Liver (tissue), 9 donors: Measurements from ENCODE around the gene NOC4L. TPM values are rescaled to one million over a fixed set of nuclear protein-coding genes. Genes with fewer than 3 reads are reported as not detected.

ENCODE experiments used
- DNase-seq: peaks from one replicate; pipeline ENCODE4 v3.0.0-alpha.2; 2017; ENCODE audit warnings: low spot score
- H3K27ac ChIP-seq, 2 donors: one replicate each; pipeline ENCODE4 v1.7.0; 2013; ENCODE audit warnings: inconsistent platforms in 2 of 2, low read length in 2 of 2, control low read depth in 1 of 2, low read depth in 1 of 2, mild to moderate bottlenecking in 1 of 2
- H3K27me3 ChIP-seq, 4 donors: one replicate each; pipeline versions ENCODE4 v1.6.1 to v1.7.0; 2013; ENCODE audit warnings: low read length in 3 of 4, inconsistent platforms in 1 of 4, mild to moderate bottlenecking in 1 of 4, moderate library complexity in 1 of 4; ENCODE audit not compliant: control insufficient read depth in 4 of 4, insufficient read depth in 4 of 4
- H3K36me3 ChIP-seq, 4 donors: one replicate each; pipeline versions ENCODE4 v1.6.1 to v1.7.0; 2013; ENCODE audit warnings: low read length in 3 of 4, mild to moderate bottlenecking in 3 of 4, low read depth in 1 of 4, moderate library complexity in 1 of 4; ENCODE audit not compliant: control insufficient read depth in 4 of 4, insufficient read depth in 3 of 4
- H3K4me1 ChIP-seq, 4 donors: one replicate each; pipeline versions ENCODE4 v1.6.1 to v1.7.0; 2013; ENCODE audit warnings: low read length in 3 of 4, mild to moderate bottlenecking in 3 of 4, moderate library complexity in 1 of 4; ENCODE audit not compliant: control insufficient read depth in 4 of 4, insufficient read depth in 4 of 4
- H3K4me3 ChIP-seq, 3 donors: one replicate each; pipeline versions ENCODE4 v1.6.1 to v1.7.0; 2013; ENCODE audit warnings: low read length in 3 of 3, control low read depth in 1 of 3, low read depth in 1 of 3, mild to moderate bottlenecking in 1 of 3
- H3K9ac ChIP-seq, 2 donors: one replicate each; pipeline ENCODE4 v1.7.0; 2013; ENCODE audit warnings: low read length in 2 of 2, mild to moderate bottlenecking in 2 of 2, moderate library complexity in 2 of 2, control low read depth in 1 of 2, low read depth in 1 of 2
- H3K9me3 ChIP-seq, 4 donors: one replicate each; pipeline versions ENCODE4 v1.6.1 to v1.7.0; 2013; ENCODE audit warnings: low read length in 3 of 4; ENCODE audit not compliant: control insufficient read depth in 4 of 4
- FOXA1 ChIP-seq: IDR thresholded peaks from 2 replicates; pipeline ENCODE4 v1.6.1; 2016; ENCODE audit warnings: antibody characterized with exemption
- GABPA ChIP-seq, 2 donors: IDR thresholded peaks in 1 of 2; conservative IDR thresholded peaks in 1 of 2; 2 replicates each; pipeline ENCODE4 v1.6.1; 2016; ENCODE audit warnings: antibody characterized with exemption in 2 of 2, mild to moderate bottlenecking in 1 of 2, moderate library complexity in 1 of 2
- HNF4A ChIP-seq, 2 donors: conservative IDR thresholded peaks; 2 replicates each; pipeline ENCODE4 v1.6.1; 2016; ENCODE audit warnings: antibody characterized with exemption in 2 of 2, mild to moderate bottlenecking in 2 of 2
- RAD21 ChIP-seq, 2 donors: IDR thresholded peaks; 2 replicates each; pipeline ENCODE4 v1.6.1; 2016; ENCODE audit warnings: antibody characterized with exemption in 2 of 2, mild to moderate bottlenecking in 2 of 2
- YY1 ChIP-seq: IDR thresholded peaks from 2 replicates; pipeline ENCODE4 v1.6.1; 2016; ENCODE audit warnings: antibody characterized with exemption, mild to moderate bottlenecking
- WGBS: extraction: QIAGEN DNeasy Blood & Tissue Kit; methylation state at CpG from one replicate; pipeline ENCODE4 v1.1.7; 2013; 5-methylcytosine and 5-hydroxymethylcytosine counted together
- polyA plus RNA-seq, 2 donors: library from polyadenylated mRNA; stranded (reverse) in 1 of 2; unstranded in 1 of 2; fragments of 200-250 nt in 1 of 2; fragments of >200 nt in 1 of 2; fragmentation: Nextera tagmentation in 1 of 2; extraction: Ambion mirVana in 1 of 2; gene quantifications; one replicate each; pipeline versions ENCODE4 v1.2.1 to v1.2.3, GENCODE V29; 2013 to 2015
- total RNA-seq, 2 donors: library from RNA; depleted of rRNA; stranded (reverse); fragments of >200 nt; gene quantifications; one replicate each; pipeline ENCODE4 v1.2.3, GENCODE V29; 2014
- TF ChIP-seq, protein P1 (sequence below): IDR thresholded peaks from 2 replicates; pipeline ENCODE4 v1.6.1; 2016; ENCODE audit warnings: antibody characterized with exemption, mild to moderate bottlenecking
- TF ChIP-seq, protein P2 (sequence below): fragments of 150-350 bp; IDR thresholded peaks from 2 replicates; pipeline ENCODE4 v1.5.1; 2017; ENCODE audit warnings: improper control_type of control experiment, low read depth, low read length; ENCODE audit not compliant: missing input control
- TF ChIP-seq, protein P3 (sequence below): IDR thresholded peaks from 2 replicates; pipeline ENCODE4 v1.6.1; 2016; ENCODE audit warnings: antibody characterized with exemption
- donor health status: healthy.
- donor health status: healthy.
- donor health status: healthy.
- donor health status: healthy.
- donor health status: healthy.

The NOC4L gene
- total and polyA plus RNA-seq, 4 donors, result 6.4 to 11.6 (median 8.4) TPM

DNA sequence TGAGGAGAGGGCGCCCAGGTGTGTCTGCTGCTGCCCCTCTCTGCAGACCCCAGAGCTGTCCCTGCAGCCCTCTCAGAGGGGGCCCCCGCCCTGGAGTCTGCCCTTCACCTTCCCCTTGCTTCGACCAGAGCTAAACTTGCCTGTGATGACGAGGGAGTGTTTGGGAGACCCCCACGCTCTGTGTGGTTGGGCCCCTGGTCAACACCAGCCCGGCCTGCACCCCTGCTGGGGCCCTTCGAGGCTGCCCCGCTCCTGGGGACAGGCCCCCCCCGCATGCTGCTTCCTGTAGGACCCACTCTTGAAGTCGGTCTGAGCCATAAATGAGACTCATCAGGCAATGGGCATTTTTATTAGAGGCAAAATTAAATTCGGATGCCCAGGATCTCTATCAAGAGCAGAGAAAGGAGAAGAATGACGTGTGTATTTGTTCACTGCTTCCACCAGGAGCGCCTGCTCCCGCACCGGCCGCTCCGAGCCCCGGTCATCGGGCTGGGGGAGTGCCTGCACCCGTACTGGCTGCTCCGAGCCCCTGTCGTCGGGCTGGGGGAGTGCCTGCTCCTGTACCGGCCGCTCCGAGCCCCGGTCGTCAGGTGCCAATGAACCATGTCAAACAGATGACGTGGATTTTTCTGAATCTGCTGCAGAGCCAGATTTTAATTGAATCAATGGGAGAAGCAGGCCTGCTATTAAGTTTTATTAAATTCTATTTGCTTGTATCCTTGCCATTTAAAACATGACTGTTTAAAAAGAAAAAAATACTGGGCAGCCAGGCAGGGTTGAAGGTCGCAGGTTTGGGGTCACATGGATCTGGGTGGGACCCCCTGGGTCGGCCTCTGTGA, 47.7 kb downstream of the NOC4L start:
- Histone ChIP-seq H3K27me3 (no peaks in the 10 kb centered on the region), H3K9ac (no peak overlapping the region), H3K36me3 (no peaks in the 10 kb centered on the region), H3K9me3 (peaks cover 0 to 9% (median 7%) of the 10 kb centered on the region in 4 donors), H3K4me3 (no peak overlapping the region), H3K27ac (no peak overlapping the region), H3K4me1 (peaks cover 7 to 16% (median 7%) of the 10 kb centered on the region in 4 donors)
- no peak for TF ChIP-seq GABPA (IDR thresholded peaks at IDR 0.05 in 1 of 2, conservative IDR thresholded peaks at IDR 0.05 in 1 of 2)
- no peak for TF ChIP-seq FOXA1
- TF ChIP-seq, protein P1, sequence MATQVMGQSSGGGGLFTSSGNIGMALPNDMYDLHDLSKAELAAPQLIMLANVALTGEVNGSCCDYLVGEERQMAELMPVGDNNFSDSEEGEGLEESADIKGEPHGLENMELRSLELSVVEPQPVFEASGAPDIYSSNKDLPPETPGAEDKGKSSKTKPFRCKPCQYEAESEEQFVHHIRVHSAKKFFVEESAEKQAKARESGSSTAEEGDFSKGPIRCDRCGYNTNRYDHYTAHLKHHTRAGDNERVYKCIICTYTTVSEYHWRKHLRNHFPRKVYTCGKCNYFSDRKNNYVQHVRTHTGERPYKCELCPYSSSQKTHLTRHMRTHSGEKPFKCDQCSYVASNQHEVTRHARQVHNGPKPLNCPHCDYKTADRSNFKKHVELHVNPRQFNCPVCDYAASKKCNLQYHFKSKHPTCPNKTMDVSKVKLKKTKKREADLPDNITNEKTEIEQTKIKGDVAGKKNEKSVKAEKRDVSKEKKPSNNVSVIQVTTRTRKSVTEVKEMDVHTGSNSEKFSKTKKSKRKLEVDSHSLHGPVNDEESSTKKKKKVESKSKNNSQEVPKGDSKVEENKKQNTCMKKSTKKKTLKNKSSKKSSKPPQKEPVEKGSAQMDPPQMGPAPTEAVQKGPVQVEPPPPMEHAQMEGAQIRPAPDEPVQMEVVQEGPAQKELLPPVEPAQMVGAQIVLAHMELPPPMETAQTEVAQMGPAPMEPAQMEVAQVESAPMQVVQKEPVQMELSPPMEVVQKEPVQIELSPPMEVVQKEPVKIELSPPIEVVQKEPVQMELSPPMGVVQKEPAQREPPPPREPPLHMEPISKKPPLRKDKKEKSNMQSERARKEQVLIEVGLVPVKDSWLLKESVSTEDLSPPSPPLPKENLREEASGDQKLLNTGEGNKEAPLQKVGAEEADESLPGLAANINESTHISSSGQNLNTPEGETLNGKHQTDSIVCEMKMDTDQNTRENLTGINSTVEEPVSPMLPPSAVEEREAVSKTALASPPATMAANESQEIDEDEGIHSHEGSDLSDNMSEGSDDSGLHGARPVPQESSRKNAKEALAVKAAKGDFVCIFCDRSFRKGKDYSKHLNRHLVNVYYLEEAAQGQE, result no peak
- no peak for TF ChIP-seq YY1
- no peak for TF ChIP-seq HNF4A (conservative IDR thresholded peaks at IDR 0.05)
- no peak for DNase-seq
- WGBS, result 72% methylated on average over 31 of the region's 31 CpGs

DNA sequence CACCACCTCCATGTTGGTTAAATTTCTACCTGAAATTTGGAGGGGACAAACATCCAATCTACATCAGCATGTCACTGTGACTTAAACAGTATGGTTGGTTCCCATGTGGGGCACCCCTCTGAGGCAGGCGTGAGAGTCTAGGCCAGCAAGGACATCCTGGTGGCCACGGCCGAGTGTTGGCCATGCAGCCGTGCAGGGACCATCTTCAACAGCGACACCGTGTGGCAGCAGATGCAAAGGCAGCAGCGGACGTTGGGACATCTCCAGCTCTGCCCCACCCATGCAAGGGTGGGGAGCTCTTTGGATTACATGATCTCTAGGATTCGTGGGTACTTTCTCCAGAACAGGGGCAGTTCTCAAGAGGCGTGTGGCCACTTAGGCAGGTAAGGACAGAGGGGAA, 49.8 kb downstream of the NOC4L start:
- H3K36me3 ChIP-seq, result no peaks in the 10 kb centered on the region
- no peak overlapping the region for H3K4me3 ChIP-seq
- peaks cover 0 to 9% (median 7%) of the 10 kb centered on the region in 4 donors for H3K9me3 ChIP-seq
- H3K27me3 ChIP-seq, result no peaks in the 10 kb centered on the region
- no peak overlapping the region for H3K27ac ChIP-seq
- no peak overlapping the region for H3K9ac ChIP-seq
- WGBS, result 52% methylated on average over 10 of the region's 10 CpGs
- peaks cover 7 to 15% (median 7%) of the 10 kb centered on the region in 4 donors for H3K4me1 ChIP-seq
- TF ChIP-seq, protein P2, sequence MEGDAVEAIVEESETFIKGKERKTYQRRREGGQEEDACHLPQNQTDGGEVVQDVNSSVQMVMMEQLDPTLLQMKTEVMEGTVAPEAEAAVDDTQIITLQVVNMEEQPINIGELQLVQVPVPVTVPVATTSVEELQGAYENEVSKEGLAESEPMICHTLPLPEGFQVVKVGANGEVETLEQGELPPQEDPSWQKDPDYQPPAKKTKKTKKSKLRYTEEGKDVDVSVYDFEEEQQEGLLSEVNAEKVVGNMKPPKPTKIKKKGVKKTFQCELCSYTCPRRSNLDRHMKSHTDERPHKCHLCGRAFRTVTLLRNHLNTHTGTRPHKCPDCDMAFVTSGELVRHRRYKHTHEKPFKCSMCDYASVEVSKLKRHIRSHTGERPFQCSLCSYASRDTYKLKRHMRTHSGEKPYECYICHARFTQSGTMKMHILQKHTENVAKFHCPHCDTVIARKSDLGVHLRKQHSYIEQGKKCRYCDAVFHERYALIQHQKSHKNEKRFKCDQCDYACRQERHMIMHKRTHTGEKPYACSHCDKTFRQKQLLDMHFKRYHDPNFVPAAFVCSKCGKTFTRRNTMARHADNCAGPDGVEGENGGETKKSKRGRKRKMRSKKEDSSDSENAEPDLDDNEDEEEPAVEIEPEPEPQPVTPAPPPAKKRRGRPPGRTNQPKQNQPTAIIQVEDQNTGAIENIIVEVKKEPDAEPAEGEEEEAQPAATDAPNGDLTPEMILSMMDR, result peak; percentile 7
- TF ChIP-seq, protein P3, sequence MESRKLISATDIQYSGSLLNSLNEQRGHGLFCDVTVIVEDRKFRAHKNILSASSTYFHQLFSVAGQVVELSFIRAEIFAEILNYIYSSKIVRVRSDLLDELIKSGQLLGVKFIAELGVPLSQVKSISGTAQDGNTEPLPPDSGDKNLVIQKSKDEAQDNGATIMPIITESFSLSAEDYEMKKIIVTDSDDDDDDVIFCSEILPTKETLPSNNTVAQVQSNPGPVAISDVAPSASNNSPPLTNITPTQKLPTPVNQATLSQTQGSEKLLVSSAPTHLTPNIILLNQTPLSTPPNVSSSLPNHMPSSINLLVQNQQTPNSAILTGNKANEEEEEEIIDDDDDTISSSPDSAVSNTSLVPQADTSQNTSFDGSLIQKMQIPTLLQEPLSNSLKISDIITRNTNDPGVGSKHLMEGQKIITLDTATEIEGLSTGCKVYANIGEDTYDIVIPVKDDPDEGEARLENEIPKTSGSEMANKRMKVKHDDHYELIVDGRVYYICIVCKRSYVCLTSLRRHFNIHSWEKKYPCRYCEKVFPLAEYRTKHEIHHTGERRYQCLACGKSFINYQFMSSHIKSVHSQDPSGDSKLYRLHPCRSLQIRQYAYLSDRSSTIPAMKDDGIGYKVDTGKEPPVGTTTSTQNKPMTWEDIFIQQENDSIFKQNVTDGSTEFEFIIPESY, result no peak
- TF ChIP-seq RAD21 (IDR thresholded peaks at IDR 0.05), result no peak
- DNase-seq, result no peak
